OCI-LY7 (cell line): ENCODE measurements around the gene LRRC57.

ENCODE experiments used
- CTCF ChIP-seq: fragments of 200-600 bp; sonication (generic); conservative IDR thresholded peaks from 2 replicates; pipeline ENCODE4 v1.5.1; 2014; ENCODE audit warnings: mild to moderate bottlenecking, antibody characterized with exemption, low read length, moderate library complexity, mixed read lengths
- EZH2phosphoT487 ChIP-seq: fragments of 200-600 bp; sonication (generic); IDR thresholded peaks from 2 replicates; pipeline ENCODE4 v1.6.1; 2018; ENCODE audit warnings: low read depth, borderline replicate concordance, mild to moderate bottlenecking, mixed run types, antibody characterized with exemption, low read length, moderate library complexity, mixed read lengths

DNA sequence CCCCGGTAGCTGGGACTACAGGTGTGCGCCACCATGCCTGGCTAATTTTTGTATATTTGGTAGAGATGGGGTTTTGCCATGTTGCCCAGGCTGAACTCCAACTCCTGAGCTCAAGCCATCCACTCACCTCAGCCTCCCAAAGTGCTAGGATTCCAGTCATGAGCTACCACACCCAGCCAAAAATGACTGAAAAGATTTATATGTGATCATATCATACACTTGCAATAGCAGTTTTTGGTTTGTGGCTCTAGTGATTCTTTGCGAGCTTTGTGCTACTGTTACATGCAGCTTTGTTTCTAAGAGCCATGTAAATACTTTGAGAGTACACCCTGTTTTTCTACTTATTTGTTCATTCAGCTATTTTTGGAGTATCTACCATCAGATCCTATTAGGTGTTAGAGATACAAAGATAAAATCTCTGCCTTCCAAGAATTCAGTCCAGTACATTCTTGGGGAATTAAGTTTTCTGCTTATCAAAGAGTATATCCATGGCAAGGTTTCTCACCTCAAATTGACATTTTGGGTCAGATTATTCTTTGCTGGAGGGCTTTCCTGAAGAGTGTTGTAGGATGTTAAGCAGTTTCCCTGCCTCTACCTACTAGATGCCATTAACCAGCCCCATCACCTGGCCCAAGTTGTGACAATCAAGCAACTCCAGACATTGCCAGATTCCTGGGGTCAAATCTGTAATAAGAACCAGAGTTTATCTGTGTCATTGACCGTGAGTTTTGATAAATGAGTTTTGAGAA lies 38.2 kb downstream of the LRRC57 start:
- TF ChIP-seq CTCF (no peak), EZH2phosphoT487 (no peak)
